GM19463 (cell line): ENCODE measurements around the gene ZNF750.

Source experiments
- ATAC-seq: cut with Tn5 transposase; IDR thresholded peaks from one replicate; pipeline ENCODE4 v1.9.1; 2021; ENCODE audit warnings: mild to moderate bottlenecking, moderate library complexity; ENCODE audit not compliant: unreplicated experiment

ZNF750 gene

DNA sequence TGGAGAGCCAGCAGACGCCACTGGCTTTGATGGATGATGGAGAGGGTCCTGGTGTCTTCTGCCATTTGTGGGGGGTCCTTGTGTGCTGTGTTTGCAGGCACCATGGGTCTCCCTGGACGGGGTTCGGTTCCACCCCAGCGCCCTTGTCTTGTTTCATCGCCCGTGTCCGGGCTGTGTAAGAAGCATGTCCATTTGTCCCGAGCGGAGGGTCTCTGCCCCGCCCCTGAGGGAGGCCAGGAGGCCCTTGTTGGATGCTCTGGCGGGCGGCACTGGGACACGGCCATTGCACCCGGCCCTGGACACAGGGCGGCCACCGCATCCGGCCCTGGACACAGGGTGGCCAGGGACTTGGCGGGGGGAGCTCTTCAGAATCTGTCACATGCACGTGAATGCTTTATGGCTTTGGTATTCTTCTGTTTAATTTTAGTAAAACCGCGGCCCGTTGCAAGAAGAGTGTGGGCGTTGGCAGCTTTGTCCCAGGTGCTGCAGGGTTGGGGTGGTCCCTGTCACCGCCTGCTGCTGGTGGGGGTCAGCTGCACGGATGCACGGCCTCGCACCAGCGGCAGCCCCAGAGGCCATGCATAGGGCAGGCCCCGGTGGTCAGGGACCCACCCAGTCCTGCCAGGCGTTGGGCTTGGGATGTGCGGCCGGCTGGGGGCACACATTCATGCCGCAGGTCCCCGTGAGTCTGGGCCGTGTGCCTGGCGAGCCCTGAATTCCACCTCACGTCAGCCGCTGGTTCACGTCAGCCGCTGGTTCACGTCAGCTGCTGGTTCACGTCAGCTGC, 21.0 kb upstream of the ZNF750 start:
- no peak for ATAC-seq

DNA sequence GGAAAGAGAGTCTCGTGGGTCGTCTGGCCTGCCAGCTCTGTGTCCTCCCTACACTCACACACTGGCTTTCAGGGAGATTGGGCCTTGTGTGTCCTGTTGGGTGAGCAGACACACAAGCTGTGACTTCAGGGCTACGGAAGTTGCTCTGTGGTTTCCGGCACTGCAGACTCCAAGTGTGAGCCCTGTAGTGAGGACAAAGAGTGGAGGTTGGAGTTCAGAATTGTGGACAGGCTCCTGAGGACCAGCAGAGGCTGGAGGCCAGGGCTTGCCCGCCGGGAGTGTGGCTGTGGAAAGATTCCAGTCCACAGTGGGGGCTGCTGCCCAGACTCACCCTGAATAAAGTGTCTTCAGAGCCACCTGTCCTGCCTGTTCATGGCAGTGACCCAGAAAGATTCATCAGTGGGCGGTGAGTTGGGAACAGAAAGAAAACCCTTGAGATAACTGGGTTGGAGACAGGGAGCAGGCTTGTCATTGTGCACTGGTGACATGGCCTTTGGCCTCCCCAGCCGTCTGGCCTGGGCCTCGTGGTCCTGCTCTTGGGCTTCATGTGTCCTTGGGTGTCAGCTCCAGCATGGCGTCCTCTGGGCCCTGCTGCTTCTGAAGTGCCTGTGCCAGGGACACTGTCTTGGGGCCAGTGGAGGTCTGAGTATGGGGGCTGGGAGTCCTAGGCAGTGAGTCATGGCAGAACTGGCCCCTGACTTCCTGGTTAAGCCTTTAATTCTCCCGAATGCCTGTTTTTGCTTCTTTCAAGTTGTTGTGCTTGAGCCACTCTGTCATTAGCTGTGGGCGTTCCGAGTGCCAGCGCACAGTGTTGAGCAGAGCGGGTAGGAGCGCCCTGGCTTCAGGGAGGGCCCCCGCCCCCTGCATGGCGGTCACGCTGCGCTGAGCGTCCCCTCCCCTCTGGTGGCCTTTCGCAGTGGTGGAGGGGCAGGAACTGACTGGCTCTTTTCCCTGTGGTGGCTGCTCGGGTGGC, 19.9 kb upstream of the ZNF750 start:
- no peak for ATAC-seq

DNA sequence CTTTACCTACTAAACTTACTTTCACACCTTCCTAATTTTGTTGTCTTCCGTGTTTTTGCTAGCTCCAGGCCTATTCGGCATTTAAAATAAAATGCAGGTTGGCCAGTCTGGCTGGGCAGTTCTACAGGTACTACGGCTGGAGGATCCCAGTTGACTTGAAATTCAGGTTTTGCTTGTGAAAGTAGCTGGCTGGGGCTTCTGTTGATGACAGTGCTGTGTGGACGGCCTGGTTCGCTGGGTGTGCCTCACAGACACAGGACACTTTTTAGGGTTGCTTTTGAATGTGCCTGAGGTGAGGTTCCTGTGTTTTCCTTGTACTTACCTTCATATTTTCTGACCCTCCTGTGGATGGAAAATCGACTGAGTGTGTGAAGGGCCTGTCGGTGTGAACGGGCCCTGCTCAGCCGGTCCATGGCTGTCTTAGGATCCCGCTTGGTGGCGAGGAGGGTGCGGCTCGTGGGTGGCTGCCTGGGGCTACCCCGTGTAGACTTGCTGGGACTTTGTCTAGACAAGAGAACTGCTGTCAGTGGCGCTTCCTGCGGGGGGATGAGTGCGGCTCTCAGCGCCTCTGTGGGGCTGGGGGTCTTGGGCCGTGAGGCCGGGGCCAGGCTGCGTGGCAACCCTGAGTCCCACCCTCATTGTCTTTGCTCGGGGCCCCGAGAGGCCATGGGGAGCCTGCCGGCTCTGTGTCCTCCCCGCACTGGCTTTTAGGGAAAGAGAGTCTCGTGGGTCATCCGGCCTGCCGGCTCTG, 18.7 kb upstream of the ZNF750 start:
- ATAC-seq: no peak

DNA sequence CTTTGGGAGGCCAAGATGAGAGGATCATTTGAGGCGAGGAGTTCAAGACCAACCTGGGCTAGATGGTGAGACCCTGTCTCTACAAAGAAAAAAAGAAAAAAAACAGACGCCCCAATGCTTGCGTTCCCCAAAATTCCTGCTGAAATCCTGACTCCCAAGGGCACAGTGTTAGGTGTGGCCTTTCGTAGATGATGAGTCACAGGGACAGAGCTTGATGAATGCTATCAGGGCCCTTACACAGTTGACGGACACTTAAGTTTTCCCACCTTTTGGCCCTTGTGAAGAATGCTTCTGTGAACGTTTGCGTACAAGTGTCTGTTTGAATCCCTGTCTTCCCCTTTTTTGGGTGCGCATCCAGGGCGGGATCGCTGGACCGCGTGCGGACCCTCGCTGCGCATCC, 16.5 kb upstream of the ZNF750 start:
- no peak for ATAC-seq

DNA sequence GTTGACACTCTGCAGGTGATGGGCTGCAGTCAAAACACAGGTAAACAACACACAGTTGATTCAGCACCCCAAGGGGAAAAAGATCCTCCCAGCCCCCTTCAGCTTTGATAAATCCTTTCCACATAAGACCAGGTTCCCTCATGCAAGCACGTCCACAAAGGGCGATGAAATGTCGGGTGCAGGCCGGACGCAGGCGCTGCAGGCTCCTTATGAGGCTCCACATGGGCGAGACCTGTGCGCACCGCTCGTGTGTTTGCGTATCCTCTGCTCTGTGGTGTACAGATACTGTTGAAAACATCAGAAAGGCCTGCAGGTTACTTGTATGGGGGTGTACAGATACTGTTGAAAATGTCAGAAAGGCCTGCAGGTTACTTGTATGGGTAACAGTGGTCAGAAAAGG, 14.4 kb upstream of the ZNF750 start:
- no peak for ATAC-seq

DNA sequence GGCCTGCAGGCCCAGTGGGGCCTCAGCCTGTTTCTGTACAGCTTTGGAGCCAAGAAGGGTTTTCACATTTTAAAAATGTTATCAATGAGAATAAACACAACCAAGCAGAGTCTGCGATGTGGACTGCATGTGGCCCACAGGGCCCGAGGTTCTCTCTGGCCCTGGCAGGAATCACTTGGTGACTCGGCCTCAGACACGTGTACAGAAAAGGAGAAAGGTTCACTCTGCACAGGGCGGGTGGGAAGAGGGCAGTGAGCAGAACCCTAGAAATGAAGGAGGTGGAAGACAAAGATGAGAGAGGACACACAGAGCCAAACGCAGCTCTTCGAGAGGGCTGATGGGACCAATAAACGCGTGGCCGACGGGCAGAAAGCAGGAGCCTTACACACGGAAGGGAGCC, 11.6 kb upstream of the ZNF750 start:
- ATAC-seq: no peak

DNA sequence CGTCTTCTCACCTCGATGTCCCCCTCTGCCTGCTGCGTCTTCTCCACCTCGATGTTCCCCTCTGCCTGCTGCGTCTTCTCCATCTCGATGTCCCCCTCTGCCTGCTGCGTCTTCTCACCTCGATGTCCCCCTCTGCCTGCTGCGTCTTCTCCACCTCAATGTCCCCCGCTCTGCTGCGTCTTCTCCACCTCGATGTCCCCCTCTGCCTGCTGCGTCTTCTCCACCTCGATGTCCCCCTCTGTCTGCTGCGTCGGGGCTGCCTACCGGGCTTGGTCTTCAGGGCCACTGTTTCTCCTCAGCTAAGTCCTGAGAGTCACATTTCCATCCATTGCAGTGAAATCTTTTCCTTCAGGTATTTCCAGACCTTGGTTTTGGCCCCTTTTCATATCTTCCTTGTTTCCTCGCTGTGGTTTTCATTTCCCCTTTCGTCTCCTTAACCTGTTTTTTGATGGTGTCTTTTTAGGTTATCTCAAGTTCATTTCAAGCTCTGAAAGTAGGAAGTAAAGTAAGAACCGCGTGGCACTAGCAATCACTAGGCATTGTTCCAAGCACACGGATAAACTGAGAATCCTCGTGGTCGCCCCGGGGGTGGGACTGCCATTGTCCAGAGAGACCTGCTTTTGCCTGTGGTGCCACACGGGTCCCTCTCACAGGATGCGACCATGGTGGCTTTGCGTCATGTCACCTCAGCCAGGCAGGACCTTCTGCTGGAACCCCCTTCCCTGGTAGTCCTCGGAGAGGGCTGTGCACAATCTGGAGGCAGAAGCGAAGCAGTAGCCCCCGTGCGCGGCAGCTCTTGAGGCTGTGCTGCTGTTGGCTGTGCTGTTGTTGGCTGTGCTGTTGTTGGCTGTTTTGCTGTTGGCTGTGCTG, 9.5 kb upstream of the ZNF750 start:
- ATAC-seq: no peak

DNA sequence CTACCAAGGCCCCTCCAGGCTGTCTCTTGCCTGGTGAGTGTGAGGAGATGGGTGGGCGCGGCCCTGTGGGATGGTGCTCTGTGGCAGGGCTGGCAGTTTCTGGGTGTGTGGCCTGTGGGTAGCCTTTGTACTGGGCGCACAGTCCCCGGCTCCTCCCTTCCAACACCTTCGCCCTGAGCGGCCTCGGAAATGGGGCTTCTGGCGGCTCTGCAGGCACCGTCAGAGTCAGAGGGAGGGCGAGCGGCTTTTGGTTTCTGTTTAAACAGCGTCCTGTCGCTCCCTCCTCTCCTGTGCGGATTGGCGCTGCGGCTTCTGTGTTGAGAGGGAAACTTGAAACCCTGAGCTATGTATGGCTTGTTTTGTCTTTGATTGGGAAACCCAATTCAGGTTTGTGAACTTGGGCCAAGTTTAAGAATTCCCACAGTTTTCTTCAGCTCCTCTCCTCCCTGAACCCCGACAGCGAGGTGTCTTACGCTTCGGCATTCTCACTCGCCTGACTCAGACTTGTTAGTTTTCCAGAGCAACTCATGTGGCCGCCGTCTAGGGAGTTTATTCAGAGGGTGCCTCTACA, 8.3 kb upstream of the ZNF750 start:
- no peak for ATAC-seq

DNA sequence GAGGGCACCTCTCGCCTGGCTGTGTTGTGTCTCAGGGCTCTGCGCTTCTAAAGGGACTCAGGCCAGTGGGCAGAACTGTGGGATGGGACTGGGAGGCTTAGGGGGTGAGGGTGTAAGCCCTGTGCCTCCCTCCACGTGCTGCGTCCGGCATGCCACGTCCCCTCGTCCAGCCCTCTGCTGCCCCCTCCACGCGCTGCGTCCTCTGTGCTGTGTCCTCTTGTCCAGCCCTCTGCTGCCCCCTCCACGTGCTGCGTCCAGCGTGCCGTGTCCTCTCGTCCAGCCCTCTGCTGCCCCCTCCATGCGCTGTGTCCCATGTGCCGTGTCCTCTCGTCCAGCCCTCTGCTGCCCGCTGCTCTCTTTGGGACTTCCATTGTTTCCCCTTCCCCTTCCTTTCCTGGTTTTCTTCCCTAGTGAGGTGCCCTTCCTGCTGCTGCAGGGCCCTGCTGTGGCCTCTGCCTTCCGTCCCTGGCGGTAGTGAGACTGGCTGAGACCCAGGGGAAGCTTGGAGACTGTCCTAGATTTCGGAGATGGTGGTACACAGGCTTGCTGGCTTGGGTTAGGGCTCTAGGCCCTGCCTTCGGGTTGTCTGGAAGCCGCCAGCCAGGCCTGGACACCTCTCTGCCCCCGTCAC, 6.4 kb upstream of the ZNF750 start:
- ATAC-seq: no peak

DNA sequence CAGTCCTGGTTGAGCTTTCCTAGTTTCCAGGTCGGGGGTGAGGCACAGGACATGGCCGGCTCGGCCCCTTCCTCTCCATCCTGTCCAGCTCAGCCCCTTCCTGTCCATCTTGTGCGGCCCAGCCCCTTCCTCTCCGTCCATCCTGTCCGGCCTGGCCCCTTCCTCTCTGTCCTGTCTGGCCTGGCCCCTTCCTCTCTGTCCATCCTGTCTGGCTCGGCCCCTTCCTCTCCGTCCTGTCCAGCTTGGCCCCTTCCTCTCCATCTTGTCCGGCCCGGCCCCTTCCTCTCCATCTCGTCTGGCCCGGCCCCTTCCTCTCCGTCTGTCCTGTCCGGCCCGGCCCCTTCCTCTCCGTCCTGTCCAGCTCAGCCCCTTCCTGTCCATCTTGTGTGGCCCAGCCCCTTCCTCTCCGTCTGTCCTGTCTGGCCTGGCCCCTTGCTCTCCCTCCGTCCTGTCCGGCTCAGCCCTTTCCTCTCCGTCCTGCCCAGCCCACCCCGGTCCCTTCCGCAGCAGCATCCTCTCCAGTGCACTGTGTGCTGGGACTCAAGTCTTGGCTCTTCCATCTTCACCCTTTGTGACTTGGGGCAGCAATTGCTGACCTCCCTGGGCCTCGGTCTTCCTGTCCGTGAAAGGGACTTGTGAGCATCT, 5.5 kb upstream of the ZNF750 start:
- ATAC-seq: no peak

DNA sequence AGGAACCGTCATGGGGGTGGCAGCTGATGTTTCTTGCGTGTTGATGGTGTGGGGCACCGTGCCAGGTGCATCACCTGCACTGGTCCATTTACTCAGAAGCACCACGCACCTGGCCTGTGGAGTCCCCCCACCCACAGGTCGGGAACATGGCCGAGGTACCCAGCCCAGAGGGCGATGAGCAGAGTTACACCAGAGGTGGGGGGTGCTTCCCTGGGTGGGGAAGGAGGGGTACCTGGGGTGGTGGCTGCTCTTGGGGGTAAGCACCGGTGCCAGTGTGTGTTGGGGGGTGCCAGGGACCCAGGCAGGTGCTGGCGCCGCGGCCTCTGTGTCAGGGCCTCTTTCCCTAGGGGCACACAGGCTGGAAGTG, 5.0 kb upstream of the ZNF750 start:
- no peak for ATAC-seq

DNA sequence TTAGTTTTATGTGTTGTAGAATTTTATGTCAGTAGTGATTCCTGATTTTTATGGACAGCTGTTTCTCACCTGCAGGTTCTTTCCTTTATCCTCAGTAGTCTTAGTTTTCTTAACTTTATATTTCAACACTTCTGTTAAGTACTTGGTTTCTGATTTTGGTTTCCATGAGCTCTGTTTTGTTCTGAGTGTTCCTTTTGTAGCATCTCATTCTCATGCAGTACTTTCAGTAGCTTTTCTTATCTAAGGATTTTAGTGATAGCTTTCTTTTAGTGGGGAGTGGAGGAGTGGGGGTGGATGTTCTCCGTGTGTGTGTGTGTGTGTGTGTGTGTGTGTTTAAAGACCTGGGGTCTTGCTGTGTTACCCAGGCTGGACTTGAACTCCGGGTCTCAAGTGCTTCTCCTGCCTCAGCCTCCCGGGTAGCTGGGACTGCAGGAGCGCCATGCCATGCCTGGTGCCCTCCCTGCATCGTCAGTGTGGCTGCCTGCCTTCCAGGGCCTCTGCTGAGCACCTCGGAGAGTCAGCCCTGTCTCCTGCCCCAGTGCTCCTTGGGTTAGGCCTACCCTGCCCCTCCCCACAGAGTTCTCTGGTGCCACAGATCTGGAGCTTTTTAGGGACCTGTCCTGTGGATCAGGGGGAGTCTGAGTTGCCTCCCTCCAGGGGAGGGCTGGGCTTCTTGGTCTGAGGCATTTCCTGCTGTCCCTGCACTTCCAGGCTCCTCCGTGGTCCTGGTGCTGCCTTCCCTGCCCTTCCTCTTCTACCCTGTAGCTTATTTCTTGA, 4.3 kb upstream of the ZNF750 start:
- no peak for ATAC-seq

DNA sequence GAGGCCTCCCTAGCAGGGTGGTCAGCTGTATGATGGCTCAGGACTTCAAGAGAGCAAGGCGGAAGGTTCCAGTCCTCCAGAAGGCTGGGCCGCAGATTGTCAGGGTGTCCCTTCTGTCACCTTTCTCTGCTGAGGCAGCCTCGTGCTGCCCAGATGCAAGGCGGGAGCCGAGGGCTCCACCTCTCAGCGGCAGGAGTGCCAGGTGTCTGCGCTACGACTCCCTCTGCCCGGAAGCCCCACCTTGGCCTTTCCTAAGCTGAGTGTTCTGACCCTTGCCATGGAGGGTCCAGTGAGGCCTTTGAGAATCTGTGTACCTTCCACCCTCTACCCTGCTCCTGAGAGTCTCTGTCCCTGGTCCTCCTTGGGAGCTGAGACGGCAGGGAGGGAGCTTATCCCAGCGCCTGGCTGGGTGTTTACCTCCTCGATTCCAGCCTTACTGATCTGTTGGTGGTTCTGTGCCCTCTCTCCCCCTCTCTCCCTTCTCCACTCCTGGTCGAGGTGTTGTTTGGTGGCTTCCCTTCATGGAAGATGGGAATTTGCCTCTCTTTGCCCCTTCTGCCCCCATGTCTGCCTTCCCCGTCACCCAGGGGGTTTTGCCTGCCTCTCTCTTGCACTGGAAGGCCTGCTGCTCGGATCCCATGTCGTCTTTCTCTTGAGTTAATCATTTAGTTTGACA, 2.2 kb upstream of the ZNF750 start:
- no peak for ATAC-seq

DNA sequence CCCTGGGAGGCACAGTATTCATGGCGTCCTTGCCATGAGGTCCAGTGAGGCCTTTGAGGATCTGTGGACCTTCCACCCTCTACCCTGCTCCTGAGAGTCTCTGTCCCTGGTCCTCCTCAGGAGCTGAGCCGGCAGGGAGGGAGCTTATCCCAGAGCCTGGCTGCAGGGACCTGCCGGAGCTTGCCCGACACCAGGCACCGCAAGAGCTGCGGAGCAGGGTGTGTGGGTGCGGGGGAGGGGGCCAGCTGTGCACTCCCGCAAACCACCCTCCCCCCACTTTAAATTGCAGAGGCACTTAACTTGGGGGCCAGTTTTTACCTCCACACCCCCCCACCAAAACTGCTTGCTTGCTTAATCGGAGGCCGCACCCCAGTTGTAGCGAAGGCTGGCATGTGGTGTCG, 609 bp upstream of the ZNF750 start:
- ATAC-seq: no peak

DNA sequence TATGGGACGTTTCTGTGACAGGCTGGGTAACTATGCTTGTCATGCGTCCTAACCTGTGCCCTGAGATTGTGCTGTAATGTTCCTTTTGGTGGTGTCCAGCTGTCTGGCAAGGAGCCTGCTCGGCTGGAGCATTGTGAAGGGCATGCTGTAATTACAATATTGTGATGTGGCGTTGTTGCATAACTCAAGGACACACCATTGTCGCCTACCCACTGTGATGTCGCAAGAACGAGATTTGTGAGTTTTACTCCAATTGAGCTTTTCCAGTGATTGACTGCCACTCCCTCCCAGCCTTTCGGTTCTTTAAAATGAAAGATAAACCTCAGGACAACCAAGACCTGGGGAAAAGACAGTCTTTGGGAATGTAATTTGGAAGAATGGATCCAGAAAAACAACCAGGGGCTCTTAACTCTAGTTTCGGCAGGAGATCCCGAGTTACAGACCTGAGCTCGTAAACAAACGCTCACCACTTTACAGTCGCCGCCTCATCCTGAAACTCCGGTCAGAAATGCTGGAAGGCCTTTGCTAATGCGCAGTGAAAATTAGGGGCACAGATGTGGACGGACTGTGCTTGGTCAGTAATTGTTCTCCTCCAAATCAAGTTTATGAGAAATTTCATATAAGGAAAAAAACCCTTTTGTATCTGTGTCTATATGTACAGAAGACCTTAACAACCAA, 1.3 kb downstream of the ZNF750 start:
- ATAC-seq: no peak

DNA sequence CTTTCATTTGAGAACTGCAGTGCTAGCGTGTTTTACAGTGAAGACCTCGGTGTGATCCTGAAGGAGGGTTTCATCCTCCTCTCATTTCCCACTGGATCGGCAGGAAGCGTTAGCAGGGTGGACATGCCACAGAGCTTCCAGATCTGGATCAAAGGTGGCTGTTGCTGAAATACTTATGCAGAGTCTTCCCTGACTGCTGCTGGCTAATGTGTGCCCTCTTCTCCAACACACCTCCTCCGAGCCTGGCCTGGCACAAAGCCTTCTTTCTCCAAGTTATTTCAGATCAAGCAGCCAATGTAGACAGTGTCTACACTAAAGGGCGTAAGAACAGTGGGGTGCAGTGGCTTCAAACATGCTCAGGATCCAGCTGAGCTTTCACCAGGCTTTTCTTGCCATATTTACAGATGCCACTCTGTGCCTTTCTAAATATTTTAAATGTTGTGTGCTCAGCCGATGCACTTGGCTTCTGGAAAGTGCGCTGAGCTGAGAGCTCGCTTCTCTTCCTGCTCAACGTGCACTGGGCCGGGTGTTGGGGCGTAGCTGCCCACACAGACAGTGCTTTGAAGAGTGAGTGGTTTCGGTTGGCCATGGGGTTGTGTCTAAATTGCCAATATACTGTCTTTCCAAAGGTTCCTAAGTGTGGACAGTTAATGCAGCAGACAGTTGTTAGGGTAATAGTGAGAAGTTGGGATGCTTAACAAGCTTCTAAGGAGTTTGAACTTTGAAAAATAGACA, 2.1 kb downstream of the ZNF750 start:
- no peak for ATAC-seq
